ENCODE measurements around the gene HELZ. TPM values are rescaled to one million over a fixed set of nuclear protein-coding genes. Genes with fewer than 3 reads are reported as not detected.
"Not testable (repeated sequence)": the region's sequence is repeated elsewhere in the genome, so short reads cannot be mapped to it uniquely, and the experiment has no call there.

The HELZ gene
- total RNA-seq, 1 donor from 2014 or later, result 65.8 TPM

- intact Hi-C loops (cut with micrococcal nuclease), result no loop called here
- no peak overlapping the region for H3K4me3 Mint-ChIP-seq
- H3K4me1 Mint-ChIP-seq (ENCODE audit: low read depth), result peaks cover 18% of the 10 kb centered on the region
- no peaks in the 10 kb centered on the region for H3K27me3 Mint-ChIP-seq (ENCODE audit: insufficient read depth)
- no peaks in the 10 kb centered on the region for H3K9me3 Mint-ChIP-seq
- H3K36me3 Mint-ChIP-seq (ENCODE audit: low read depth), result peaks cover 10% of the 10 kb centered on the region
- H3K27ac Mint-ChIP-seq, result no peak overlapping the region
- DNase-seq (ENCODE audit: low spot score), result no peak
Measured at GRCh38 chr17:67212714-67213417, 32.1 kb downstream of the HELZ start.

- intact Hi-C loops (cut with micrococcal nuclease), result no loop called here
- Mint-ChIP-seq H3K4me3 (no peak overlapping the region), H3K9me3 (no peaks in the 10 kb centered on the region), H3K4me1 (ENCODE audit: low read depth) (peaks cover 18% of the 10 kb centered on the region), H3K27ac (no peak overlapping the region), H3K27me3 (ENCODE audit: insufficient read depth) (no peaks in the 10 kb centered on the region), H3K36me3 (ENCODE audit: low read depth) (peaks cover 10% of the 10 kb centered on the region)
- DNase-seq (ENCODE audit: low spot score), result no peak
Measured at GRCh38 chr17:67212231-67212630, 32.8 kb downstream of the HELZ start.

- no peak overlapping the region for H3K27ac Mint-ChIP-seq
- DNase-seq (ENCODE audit: low spot score), result no peak
- no peaks in the 10 kb centered on the region for H3K27me3 Mint-ChIP-seq (ENCODE audit: insufficient read depth)
- no peaks in the 10 kb centered on the region for H3K9me3 Mint-ChIP-seq
- H3K36me3 Mint-ChIP-seq (ENCODE audit: low read depth), result peaks cover 10% of the 10 kb centered on the region
- intact Hi-C loops (cut with micrococcal nuclease), result no loop called here
- peaks cover 18% of the 10 kb centered on the region for H3K4me1 Mint-ChIP-seq (ENCODE audit: low read depth)
- H3K4me3 Mint-ChIP-seq, result no peak overlapping the region
Measured at GRCh38 chr17:67211742-67212141, 33.3 kb downstream of the HELZ start.

GRCh38 chr17:67210915-67211314 lies 34.1 kb downstream of the HELZ start:
- Mint-ChIP-seq H3K4me3 (no peak overlapping the region), H3K9me3 (no peaks in the 10 kb centered on the region), H3K36me3 (ENCODE audit: low read depth) (peaks cover 12% of the 10 kb centered on the region), H3K27me3 (ENCODE audit: insufficient read depth) (no peaks in the 10 kb centered on the region), H3K4me1 (ENCODE audit: low read depth) (peaks cover 18% of the 10 kb centered on the region), H3K27ac (no peak overlapping the region)
- intact Hi-C loops (cut with micrococcal nuclease), result no loop called here
- no peak for DNase-seq (ENCODE audit: low spot score)

- Mint-ChIP-seq H3K4me3 (no peak overlapping the region), H3K36me3 (ENCODE audit: low read depth) (peaks cover 5% of the 10 kb centered on the region), H3K27me3 (ENCODE audit: insufficient read depth) (no peaks in the 10 kb centered on the region), H3K27ac (no peak overlapping the region), H3K4me1 (ENCODE audit: low read depth) (peaks cover 12% of the 10 kb centered on the region), H3K9me3 (no peaks in the 10 kb centered on the region)
- intact Hi-C loops (cut with micrococcal nuclease), result no loop called here
- no peak for DNase-seq (ENCODE audit: low spot score)
Measured at GRCh38 chr17:67208232-67208631, 36.8 kb downstream of the HELZ start.

- Mint-ChIP-seq H3K27me3 (ENCODE audit: insufficient read depth) (no peaks in the 10 kb centered on the region), H3K9me3 (no peaks in the 10 kb centered on the region), H3K27ac (no peak overlapping the region), H3K4me3 (no peak overlapping the region), H3K4me1 (ENCODE audit: low read depth) (no peaks in the 10 kb centered on the region), H3K36me3 (ENCODE audit: low read depth) (peaks cover 15% of the 10 kb centered on the region)
- no peak for DNase-seq (ENCODE audit: low spot score)
- intact Hi-C loops (cut with micrococcal nuclease), result no loop called here
Measured at GRCh38 chr17:67203818-67204217, 41.2 kb downstream of the HELZ start.

- H3K27me3 Mint-ChIP-seq (ENCODE audit: insufficient read depth), result no peaks in the 10 kb centered on the region
- peaks cover under 1% of the 10 kb centered on the region for H3K9me3 Mint-ChIP-seq
- no peak overlapping the region for H3K4me3 Mint-ChIP-seq
- H3K4me1 Mint-ChIP-seq (ENCODE audit: low read depth), result peaks cover under 1% of the 10 kb centered on the region
- H3K36me3 Mint-ChIP-seq (ENCODE audit: low read depth), result peaks cover 20% of the 10 kb centered on the region
- no peak overlapping the region for H3K27ac Mint-ChIP-seq
- no peak for DNase-seq (ENCODE audit: low spot score)
- intact Hi-C loops (cut with micrococcal nuclease), result no loop called here
Measured at GRCh38 chr17:67202503-67202902, 42.5 kb downstream of the HELZ start.

- peaks cover 30% of the 10 kb centered on the region for H3K36me3 Mint-ChIP-seq (ENCODE audit: low read depth)
- H3K27me3 Mint-ChIP-seq (ENCODE audit: insufficient read depth), result no peaks in the 10 kb centered on the region
Measured at GRCh38 chr17:67200727-67201301, 44.2 kb downstream of the HELZ start.

GRCh38 chr17:67198131-67198530 lies 46.9 kb downstream of the HELZ start:
- Mint-ChIP-seq H3K4me1 (ENCODE audit: low read depth) (peaks cover 13% of the 10 kb centered on the region), H3K36me3 (ENCODE audit: low read depth) (peaks cover 44% of the 10 kb centered on the region), H3K27me3 (ENCODE audit: insufficient read depth) (no peaks in the 10 kb centered on the region), H3K27ac (no peak overlapping the region), H3K4me3 (no peak overlapping the region), H3K9me3 (peaks cover 7% of the 10 kb centered on the region)
- DNase-seq (ENCODE audit: low spot score), result no peak
- intact Hi-C loops (cut with micrococcal nuclease), result no loop called here

More at GRCh38 chr17:67200727-67201301, 44.2 kb downstream of the HELZ start:
- Mint-ChIP-seq H3K4me3 (no peak overlapping the region), H3K9me3 (peaks cover 7% of the 10 kb centered on the region), H3K27ac (no peak overlapping the region), H3K4me1 (ENCODE audit: low read depth) (peaks cover 13% of the 10 kb centered on the region)
- no peak for DNase-seq (ENCODE audit: low spot score)
- intact Hi-C loops (cut with micrococcal nuclease), result no loop called here

GRCh38 chr17:67197023-67197422 lies 48.0 kb downstream of the HELZ start:
- H3K27ac Mint-ChIP-seq; intact Hi-C loops (cut with micrococcal nuclease); H3K4me3 Mint-ChIP-seq; DNase-seq (ENCODE audit: low spot score); H3K27me3 Mint-ChIP-seq (ENCODE audit: insufficient read depth); H3K9me3 Mint-ChIP-seq: not testable (repeated sequence)
- peaks cover 46% of the 10 kb centered on the region for H3K36me3 Mint-ChIP-seq (ENCODE audit: low read depth)
- H3K4me1 Mint-ChIP-seq (ENCODE audit: low read depth), result peaks cover 18% of the 10 kb centered on the region

- Mint-ChIP-seq H3K27ac (no peak overlapping the region), H3K9me3 (peaks cover 7% of the 10 kb centered on the region), H3K36me3 (ENCODE audit: low read depth) (peaks cover 45% of the 10 kb centered on the region), H3K4me3 (no peak overlapping the region), H3K27me3 (ENCODE audit: insufficient read depth) (no peaks in the 10 kb centered on the region), H3K4me1 (ENCODE audit: low read depth) (peaks cover 18% of the 10 kb centered on the region)
- no peak for DNase-seq (ENCODE audit: low spot score)
- intact Hi-C loops (cut with micrococcal nuclease), result no loop called here
Measured at GRCh38 chr17:67196422-67196821, 48.6 kb downstream of the HELZ start.

GRCh38 chr17:67194134-67194533 lies 50.9 kb downstream of the HELZ start:
- H3K4me1 Mint-ChIP-seq (ENCODE audit: low read depth), result peaks cover 27% of the 10 kb centered on the region
- no peak overlapping the region for H3K4me3 Mint-ChIP-seq
- peaks cover 7% of the 10 kb centered on the region for H3K9me3 Mint-ChIP-seq
- H3K27me3 Mint-ChIP-seq (ENCODE audit: insufficient read depth), result no peaks in the 10 kb centered on the region
- intact Hi-C loops (cut with micrococcal nuclease), result no loop called here
- no peak for DNase-seq (ENCODE audit: low spot score)
- peaks cover 37% of the 10 kb centered on the region for H3K36me3 Mint-ChIP-seq (ENCODE audit: low read depth)
- H3K27ac Mint-ChIP-seq, result no peak overlapping the region

- peaks cover 26% of the 10 kb centered on the region for H3K4me1 Mint-ChIP-seq (ENCODE audit: low read depth)
- H3K36me3 Mint-ChIP-seq (ENCODE audit: low read depth), result peaks cover 23% of the 10 kb centered on the region
- H3K9me3 Mint-ChIP-seq, result no peaks in the 10 kb centered on the region
- no peak overlapping the region for H3K27ac Mint-ChIP-seq
- intact Hi-C loops (cut with micrococcal nuclease), result no loop called here
- no peak for DNase-seq (ENCODE audit: low spot score)
- no peaks in the 10 kb centered on the region for H3K27me3 Mint-ChIP-seq (ENCODE audit: insufficient read depth)
- no peak overlapping the region for H3K4me3 Mint-ChIP-seq
Measured at GRCh38 chr17:67187927-67188326, 57.1 kb downstream of the HELZ start.

All from activated T-helper 1 cell treated with anti-CD3 and anti-CD28 coated beads, Interleukin-12 subunit alpha, Interleukin-12 subunit beta, Interleukin-2, Interleukin-4 antibody, amounts not matched to agents 30 ng/mL and 10 ng/mL and 1 ng/mL, durations not matched to agents 14 hours and 24 hours and 36 hours (primary cell).